Fibroblast of lung (primary cell): Measurements from ENCODE around the gene POLK. TPM values are rescaled to one million over a fixed set of nuclear protein-coding genes. Genes with fewer than 3 reads are reported as not detected.
"Not testable (repeated sequence)": the region's sequence is repeated elsewhere in the genome, so short reads cannot be mapped to it uniquely, and the experiment has no call there.

Experiments used
- DNase-seq, 2 donors: peaks; one replicate each; pipeline versions ENCODE4 v3.0.0 to v3.0.0-alpha.2; 2010; ENCODE audit warnings: low read depth in 2 of 2
- H2AFZ ChIP-seq: 2 replicates; pipeline ENCODE4 v1.5.1; 2012; ENCODE audit warnings: low read length, control low read depth, inconsistent platforms
- H3K27ac ChIP-seq: 2 replicates; pipeline ENCODE4 v1.5.1; 2011; ENCODE audit warnings: low read length, control low read depth; ENCODE audit not compliant: insufficient read depth
- H3K27me3 ChIP-seq: 2 replicates; pipeline ENCODE4 v1.5.1; 2011; ENCODE audit warnings: mild to moderate bottlenecking, low read length; ENCODE audit not compliant: control insufficient read depth, insufficient read depth
- H3K36me3 ChIP-seq: 2 replicates; pipeline ENCODE4 v1.5.1; 2011; ENCODE audit warnings: low read length; ENCODE audit not compliant: control insufficient read depth, insufficient read depth
- H3K4me1 ChIP-seq: 2 replicates; pipeline ENCODE4 v1.5.1; 2011; ENCODE audit warnings: low read length; ENCODE audit not compliant: control insufficient read depth, insufficient read depth; ENCODE audit errors: extremely low read depth
- H3K4me2 ChIP-seq: 2 replicates; pipeline ENCODE4 v1.5.1; 2011; ENCODE audit warnings: low read length, control low read depth; ENCODE audit not compliant: insufficient read depth; ENCODE audit errors: extremely low read depth
- H3K4me3 ChIP-seq, 4 experiments: fragments of 200-600 bp in 1 of 4; sonication (generic) in 1 of 4; replicated peaks in 1 of 4; 2 replicates each; pipeline ENCODE4 v1.5.1; 2011 to 2016; ENCODE audit warnings: low read length in 4 of 4, low read depth in 3 of 4, mild to moderate bottlenecking in 3 of 4, control low read depth in 2 of 4, inconsistent platforms in 1 of 4, mixed read lengths in 1 of 4; ENCODE audit not compliant: insufficient read depth in 1 of 4; ENCODE audit errors: control extremely low read depth in 1 of 4
- H3K79me2 ChIP-seq: 2 replicates; pipeline ENCODE4 v1.5.1; 2012; ENCODE audit warnings: mild to moderate bottlenecking, low read length, inconsistent platforms; ENCODE audit not compliant: control insufficient read depth, insufficient read depth
- H3K9ac ChIP-seq: 2 replicates; pipeline ENCODE4 v1.5.1; 2011; ENCODE audit warnings: mild to moderate bottlenecking, low read length, control low read depth; ENCODE audit not compliant: insufficient read depth
- H3K9me3 ChIP-seq: 2 replicates; pipeline ENCODE4 v1.5.1; 2012; ENCODE audit warnings: low read depth, low read length; ENCODE audit not compliant: control insufficient read depth, insufficient read depth
- H4K20me1 ChIP-seq: 2 replicates; pipeline ENCODE4 v1.5.1; 2011; ENCODE audit warnings: low read length; ENCODE audit not compliant: control insufficient read depth, insufficient read depth; ENCODE audit errors: extremely low read depth
- CTCF ChIP-seq, 2 donors: IDR thresholded peaks in 1 of 2; conservative IDR thresholded peaks in 1 of 2; 1 replicate in 1 of 2; 2 replicates in 1 of 2; pipeline ENCODE4 v1.5.1; 2011 to 2012; ENCODE audit warnings: low read length in 2 of 2, control low read depth in 1 of 2, inconsistent platforms in 1 of 2, low read depth in 1 of 2, mild to moderate bottlenecking in 1 of 2
- EZH2 ChIP-seq: IDR thresholded peaks from 2 replicates; pipeline ENCODE4 v1.5.1; 2012; ENCODE audit warnings: low read length, control low read depth, mild to moderate bottlenecking; ENCODE audit errors: missing control alignments
- polyA plus RNA-seq, 2 donors: library from polyadenylated mRNA; depleted of rRNA in 1 of 2; stranded (reverse) in 1 of 2; unstranded in 1 of 2; fragments of >200 nt; gene quantifications; 2 replicates each; pipeline ENCODE4 v1.2.1, GENCODE V29; 2011 to 2012; ENCODE audit warnings: missing spikeins in 1 of 2
- total RNA-seq: library from RNA; depleted of rRNA; stranded (reverse); fragments of >200 nt; gene quantifications from 2 replicates; pipeline ENCODE4 v1.2.1, GENCODE V29; 2014

The POLK gene
- total and polyA plus RNA-seq, 2 donors (not counting 1 experiment from before 2014, with no cell fraction given), result 32.0 to 44.9 TPM

GRCh38 chr5:75532190-75532589 lies 20.5 kb downstream of the POLK start:
- no peak overlapping the region for H3K4me2 ChIP-seq
- no peaks in the 10 kb centered on the region for H3K4me1 ChIP-seq
- H4K20me1 ChIP-seq, result no peaks in the 10 kb centered on the region
- no peaks in the 10 kb centered on the region for H3K9me3 ChIP-seq
- no peak overlapping the region for H3K9ac ChIP-seq
- no peaks in the 10 kb centered on the region for H3K36me3 ChIP-seq
- H3K27me3 ChIP-seq, result no peaks in the 10 kb centered on the region
- TF ChIP-seq EZH2 (no peak), CTCF (conservative IDR thresholded peaks at IDR 0.05 in 1 of 2, IDR thresholded peaks at IDR 0.05 in 1 of 2; ENCODE audit: low read depth in 1 of 2, low read length in 2 of 2) (no peak)
- no peak overlapping the region for H3K4me3 ChIP-seq
- DNase-seq, result no peak
- H3K27ac ChIP-seq, result no peak overlapping the region
- H2AFZ ChIP-seq, result no peak overlapping the region
- H3K79me2 ChIP-seq, result peaks cover 44% of the 10 kb centered on the region

DNA sequence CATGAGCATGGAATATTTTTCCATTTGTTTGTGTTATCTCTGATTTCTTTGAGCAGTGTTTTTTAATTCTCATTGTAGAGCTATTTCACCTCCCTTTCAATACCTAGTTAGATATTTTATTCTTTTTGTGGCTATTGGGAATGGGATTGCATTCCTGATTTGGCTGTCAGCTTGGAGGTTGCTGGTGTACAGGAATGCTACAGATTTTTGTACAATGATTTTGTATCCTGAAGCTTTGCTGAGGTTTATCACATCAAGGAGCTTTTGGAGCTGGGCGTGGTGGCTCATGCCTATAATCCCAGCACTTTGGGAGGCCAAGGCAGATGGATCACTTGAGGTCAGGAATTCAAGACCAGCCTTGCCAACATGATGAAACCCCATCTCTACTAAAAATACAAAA lies 22.0 kb downstream of the POLK start:
- H3K79me2 ChIP-seq, result peaks cover 46% of the 10 kb centered on the region
- H3K9ac ChIP-seq, H3K4me3 ChIP-seq, H3K27ac ChIP-seq, H3K27me3 ChIP-seq, H3K36me3 ChIP-seq, H3K4me2 ChIP-seq, H4K20me1 ChIP-seq, H3K9me3 ChIP-seq, H3K4me1 ChIP-seq, H2AFZ ChIP-seq: not testable (repeated sequence)
- peak in 1 of 2 donors; percentile 92 for DNase-seq

DNA sequence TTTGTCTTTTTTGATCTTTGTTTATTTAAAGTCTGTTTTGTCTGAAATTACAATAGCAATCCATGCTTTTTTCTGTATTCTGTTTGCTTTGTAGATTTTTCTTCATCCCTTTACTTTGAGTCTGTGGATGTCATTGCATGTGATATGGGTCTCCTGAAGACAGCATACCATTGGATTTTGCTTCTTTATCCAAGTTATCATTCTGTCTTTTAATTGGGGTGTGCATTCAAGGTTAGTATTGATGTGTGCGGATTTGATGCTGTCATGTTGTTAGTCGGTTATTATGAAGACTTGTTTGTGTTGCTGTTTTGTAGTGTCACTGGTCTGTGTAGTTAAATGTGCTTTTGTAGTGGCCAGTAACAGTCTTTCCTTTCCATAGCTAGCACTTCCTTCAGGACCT lies 23.0 kb downstream of the POLK start:
- Histone ChIP-seq H2AFZ (no peak overlapping the region), H3K9me3 (no peaks in the 10 kb centered on the region), H3K4me1 (no peaks in the 10 kb centered on the region), H3K4me3 (no peak overlapping the region), H3K9ac (no peak overlapping the region), H3K4me2 (no peak overlapping the region), H3K79me2 (peaks cover 44% of the 10 kb centered on the region), H4K20me1 (no peaks in the 10 kb centered on the region), H3K27me3 (no peaks in the 10 kb centered on the region), H3K27ac (no peak overlapping the region), H3K36me3 (no peaks in the 10 kb centered on the region)
- TF ChIP-seq EZH2, result no peak
- TF ChIP-seq CTCF (conservative IDR thresholded peaks at IDR 0.05 in 1 of 2, IDR thresholded peaks at IDR 0.05 in 1 of 2; ENCODE audit: low read depth in 1 of 2, low read length in 2 of 2), result no peak
- DNase-seq, result no peak
